HUES64 (cell line): ENCODE results near the gene CABLES1.
"Not testable (repeated sequence)": the region's sequence is repeated elsewhere in the genome, so short reads cannot be mapped to it uniquely, and the experiment has no call there.

Experiments
- H3K27ac ChIP-seq: 2 replicates; pipeline ENCODE4 v1.7.0; 2013; ENCODE audit warnings: low read depth, low read length, inconsistent platforms
- H3K27me3 ChIP-seq: 2 replicates; pipeline ENCODE4 v1.6.1; 2013; ENCODE audit warnings: mild to moderate bottlenecking, low read length; ENCODE audit not compliant: insufficient read depth
- H3K36me3 ChIP-seq: 2 replicates; pipeline ENCODE4 v1.6.1; 2013; ENCODE audit warnings: mild to moderate bottlenecking, low read length; ENCODE audit not compliant: insufficient read depth
- H3K4me1 ChIP-seq: 2 replicates; pipeline ENCODE4 v1.6.1; 2013; ENCODE audit warnings: mild to moderate bottlenecking, low read length, moderate library complexity; ENCODE audit not compliant: insufficient read depth
- H3K4me3 ChIP-seq: 2 replicates; pipeline ENCODE4 v1.5.1; 2013; ENCODE audit warnings: mild to moderate bottlenecking, low read length, moderate library complexity
- H3K9ac ChIP-seq: 2 replicates; pipeline ENCODE4 v1.6.1; 2013; ENCODE audit warnings: mild to moderate bottlenecking, low read depth, low read length
- H3K9me3 ChIP-seq: 2 replicates; pipeline ENCODE4 v1.6.1; 2013; ENCODE audit warnings: low read depth, low read length; ENCODE audit not compliant: insufficient read depth
- WGBS: fragments of 150-250, 120-280 bp; methylation state at CpG from one replicate; pipeline ENCODE4 v1.1.7; 2013; ENCODE audit warnings: missing lambda C conversion rate; 5-methylcytosine and 5-hydroxymethylcytosine counted together

CABLES1 gene

GRCh38 chr18:23099621-23100020 is 35.7 kb upstream of the CABLES1 start:
- 89% methylated on average over 5 of the region's 5 CpGs for WGBS
- H3K9me3 ChIP-seq = no peaks in the 10 kb centered on the region
- H3K4me1 ChIP-seq = peaks cover 6% of the 10 kb centered on the region; the same call in 1 of the 2 replicates
- H3K9ac ChIP-seq = no peak overlapping the region
- no peaks in the 10 kb centered on the region for H3K36me3 ChIP-seq
- no peak overlapping the region for H3K4me3 ChIP-seq
- 0 out of 2 replicates have a peak, but pooled peaks cover 3% of the 10 kb centered on the region for H3K27me3 ChIP-seq
- H3K27ac ChIP-seq = no peak overlapping the region

DNA sequence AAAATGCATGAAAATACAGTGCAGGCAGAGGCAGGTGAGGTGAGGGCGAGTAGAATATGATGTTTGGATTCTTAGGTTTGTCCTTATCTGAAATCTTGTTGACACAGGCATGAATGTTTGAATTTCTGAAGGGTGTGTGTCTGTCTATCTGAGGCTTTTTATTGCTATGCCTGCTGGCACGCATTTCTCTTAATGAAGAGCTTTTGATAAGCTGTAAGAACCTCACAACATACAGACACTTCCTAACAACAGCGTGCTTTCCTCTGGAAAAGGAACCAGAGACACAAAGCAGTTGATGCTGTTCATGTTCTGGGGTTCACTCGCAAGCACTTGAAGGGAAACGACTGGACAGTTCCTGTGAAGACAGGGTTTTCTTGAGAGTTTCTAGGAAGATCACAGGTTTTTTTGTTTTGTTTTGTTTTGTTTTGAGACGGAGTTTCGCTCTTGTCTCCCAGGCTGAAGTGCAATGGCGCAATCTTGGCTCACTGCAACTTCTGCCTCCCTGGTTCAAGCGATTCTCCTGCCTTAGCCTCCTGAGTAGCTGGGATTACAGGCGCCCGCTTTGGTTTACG is 33.3 kb upstream of the CABLES1 start:
- H3K9ac ChIP-seq = no peak overlapping the region
- peaks cover 2% of the 10 kb centered on the region; the same call in 1 of the 2 replicates for H3K4me1 ChIP-seq

DNA sequence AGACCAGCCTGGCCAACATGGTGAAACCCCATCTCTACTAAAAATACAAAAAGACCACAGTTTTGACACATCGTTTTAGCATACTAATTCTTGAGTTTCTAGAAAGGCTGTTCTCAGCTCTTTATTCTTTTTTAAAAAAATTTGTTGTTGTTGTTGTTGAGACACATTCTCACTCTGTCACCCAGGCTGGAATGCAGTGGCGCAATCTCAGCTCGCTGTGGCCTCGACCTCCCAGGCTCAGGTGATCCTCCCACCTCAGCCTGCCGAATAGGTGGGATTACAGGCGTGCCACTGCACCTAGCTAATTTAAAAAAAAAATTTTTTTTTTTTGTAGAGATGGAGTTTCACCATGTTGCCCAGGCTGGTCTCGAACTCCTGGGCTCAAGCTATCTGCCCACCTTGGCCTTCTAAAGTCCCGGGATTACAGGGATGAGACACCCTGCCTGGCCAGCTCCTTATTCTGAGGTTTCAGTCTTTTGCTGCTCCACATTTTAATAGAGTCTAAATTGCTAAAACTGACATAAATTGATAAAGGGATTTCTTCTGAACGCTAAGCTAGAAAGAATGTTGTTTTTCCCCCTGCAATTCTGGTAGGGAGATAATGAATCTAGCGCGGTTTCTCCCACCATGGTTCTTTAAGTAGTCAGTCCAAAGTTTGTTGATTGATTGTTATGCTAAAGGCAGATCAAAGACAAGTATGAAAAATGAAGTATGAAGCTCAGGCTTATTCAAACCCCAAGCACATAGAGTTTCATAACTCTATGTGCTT is 32.6 kb upstream of the CABLES1 start:
- H3K4me1 ChIP-seq = peaks cover 7% of the 10 kb centered on the region; the same call in 1 of the 2 replicates

More for the DNA sequence above, 33.3 kb upstream of the CABLES1 start:
- Histone ChIP-seq H3K27me3 (no peaks in the 10 kb centered on the region), H3K27ac (no peak overlapping the region), H3K9me3 (no peaks in the 10 kb centered on the region), H3K4me3 (no peak overlapping the region), H3K36me3 (no peaks in the 10 kb centered on the region)
- WGBS = 93% methylated on average over 12 of the region's 12 CpGs

GRCh38 chr18:23103449-23103848 is 31.8 kb upstream of the CABLES1 start:
- Histone ChIP-seq H3K9me3 (no peaks in the 10 kb centered on the region), H3K4me3 (no peak overlapping the region), H3K27ac (no peak overlapping the region), H3K36me3 (no peaks in the 10 kb centered on the region), H3K27me3 (no peaks in the 10 kb centered on the region), H3K9ac (no peak overlapping the region), H3K4me1 (peaks cover 7% of the 10 kb centered on the region; the same call in 1 of the 2 replicates)
- 80% methylated on average over 4 of the region's 4 CpGs for WGBS

More for the DNA sequence above, 32.6 kb upstream of the CABLES1 start:
- Histone ChIP-seq H3K27ac (no peak overlapping the region), H3K9ac (no peak overlapping the region), H3K4me3 (no peak overlapping the region), H3K36me3 (no peaks in the 10 kb centered on the region), H3K27me3 (no peaks in the 10 kb centered on the region), H3K9me3 (no peaks in the 10 kb centered on the region)
- 94% methylated on average over 11 of the region's 11 CpGs for WGBS

- Histone ChIP-seq H3K4me3 (no peak overlapping the region), H3K36me3 (no peaks in the 10 kb centered on the region), H3K27ac (no peak overlapping the region), H3K9ac (no peak overlapping the region), H3K9me3 (no peaks in the 10 kb centered on the region), H3K4me1 (peaks cover 7% of the 10 kb centered on the region; the same call in 1 of the 2 replicates), H3K27me3 (no peaks in the 10 kb centered on the region)
- WGBS = 95% methylated on average over 3 of the region's 3 CpGs
Measured at GRCh38 chr18:23105030-23105429, 30.3 kb upstream of the CABLES1 start.

DNA sequence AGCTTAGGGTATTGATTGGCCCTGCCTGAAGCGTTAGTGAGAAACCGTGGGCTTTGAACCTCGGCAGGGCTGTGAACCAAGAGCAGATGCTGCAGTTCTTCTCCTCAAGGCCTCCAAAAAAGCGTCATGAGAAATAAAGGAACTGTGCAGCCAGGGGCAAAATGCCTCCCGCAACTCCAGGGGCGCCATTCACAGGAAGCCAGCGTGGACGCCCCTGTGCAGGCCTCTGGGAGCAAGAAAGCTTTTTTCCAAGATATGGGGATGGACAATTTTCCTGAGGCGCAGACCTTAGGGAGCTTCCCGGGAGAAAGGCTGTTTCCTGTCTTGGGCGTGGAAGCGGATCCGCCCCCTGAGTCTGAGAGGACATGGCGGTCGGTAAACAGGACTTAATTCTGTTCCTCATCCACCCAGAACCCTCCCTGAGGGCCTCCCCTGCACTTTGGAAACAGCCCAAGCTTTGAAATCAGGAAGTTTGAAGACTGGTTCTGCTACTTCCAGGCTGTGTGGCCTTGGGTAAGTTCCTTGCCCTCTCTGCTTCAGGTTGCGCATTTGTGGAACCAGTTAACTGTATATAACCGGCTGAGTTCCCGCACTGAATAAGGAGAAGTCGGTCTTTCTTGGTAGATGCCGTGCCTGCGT is 29.6 kb upstream of the CABLES1 start:
- Histone ChIP-seq H3K9ac (no peak overlapping the region), H3K27ac (no peak overlapping the region), H3K4me1 (peaks cover 7% of the 10 kb centered on the region; the same call in 1 of the 2 replicates), H3K36me3 (no peaks in the 10 kb centered on the region), H3K27me3 (no peaks in the 10 kb centered on the region), H3K4me3 (no peak overlapping the region), H3K9me3 (no peaks in the 10 kb centered on the region)
- 89% methylated on average over 21 of the region's 21 CpGs for WGBS

- Histone ChIP-seq H3K4me1 (peaks cover 7% of the 10 kb centered on the region; the same call in 1 of the 2 replicates), H3K4me3 (no peak overlapping the region), H3K27me3 (no peaks in the 10 kb centered on the region), H3K27ac (no peak overlapping the region), H3K36me3 (no peaks in the 10 kb centered on the region), H3K9me3 (no peaks in the 10 kb centered on the region), H3K9ac (no peak overlapping the region)
- 72% methylated on average over 6 of the region's 6 CpGs for WGBS
Measured at GRCh38 chr18:23106575-23106974, 28.7 kb upstream of the CABLES1 start.

GRCh38 chr18:23107718-23108117 is 27.6 kb upstream of the CABLES1 start:
- H3K27me3 ChIP-seq = no peaks in the 10 kb centered on the region
- H3K9me3 ChIP-seq = no peaks in the 10 kb centered on the region
- peaks cover 7% of the 10 kb centered on the region; the same call in 1 of the 2 replicates for H3K4me1 ChIP-seq
- H3K4me3 ChIP-seq = no peak overlapping the region
- no peaks in the 10 kb centered on the region for H3K36me3 ChIP-seq
- 64% methylated on average over 7 of the region's 7 CpGs for WGBS
- H3K9ac ChIP-seq = no peak overlapping the region
- no peak overlapping the region for H3K27ac ChIP-seq

DNA sequence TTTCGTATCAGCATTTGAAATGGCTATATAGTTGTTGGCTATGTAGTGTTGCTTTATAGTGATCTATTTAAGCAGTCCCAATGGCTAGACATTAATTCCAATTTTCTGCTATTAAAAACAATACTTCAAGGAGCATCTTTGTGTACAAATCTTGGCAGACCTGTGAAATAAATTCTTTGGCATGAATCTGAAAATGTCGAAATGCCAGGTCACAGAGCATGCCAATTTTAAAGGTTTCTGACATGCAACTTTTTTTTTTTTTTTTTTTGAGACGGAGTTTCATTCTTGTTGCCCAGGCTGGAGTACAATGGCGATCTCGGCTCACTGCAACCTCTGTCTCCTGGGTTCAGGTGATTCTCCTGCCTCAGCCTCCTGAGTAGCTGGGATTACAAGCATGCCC is 26.8 kb upstream of the CABLES1 start:
- WGBS = 97% methylated on average over 4 of the region's 5 CpGs
- Histone ChIP-seq H3K9me3 (no peaks in the 10 kb centered on the region), H3K9ac (no peak overlapping the region), H3K4me3 (no peak overlapping the region), H3K4me1 (peaks cover 7% of the 10 kb centered on the region; the same call in 1 of the 2 replicates), H3K27me3 (no peaks in the 10 kb centered on the region), H3K36me3 (no peaks in the 10 kb centered on the region), H3K27ac (no peak overlapping the region)

- not testable (repeated sequence) for H3K9me3 ChIP-seq, H3K9ac ChIP-seq, H3K36me3 ChIP-seq, H3K27ac ChIP-seq, H3K27me3 ChIP-seq, H3K4me3 ChIP-seq
- 93% methylated on average over 9 of the region's 9 CpGs for WGBS
- H3K4me1 ChIP-seq = peaks cover 14% of the 10 kb centered on the region
Measured at GRCh38 chr18:23109163-23109562, 26.1 kb upstream of the CABLES1 start.

GRCh38 chr18:23113576-23113975 is 21.7 kb upstream of the CABLES1 start:
- no peak overlapping the region for H3K4me3 ChIP-seq
- no peak overlapping the region for H3K27ac ChIP-seq
- H3K27me3 ChIP-seq = no peaks in the 10 kb centered on the region
- H3K9me3 ChIP-seq = no peaks in the 10 kb centered on the region
- peaks cover 14% of the 10 kb centered on the region for H3K4me1 ChIP-seq
- H3K9ac ChIP-seq = no peak overlapping the region
- H3K36me3 ChIP-seq = no peaks in the 10 kb centered on the region
- 93% methylated on average over 6 of the region's 6 CpGs for WGBS
